Neural cell (in vitro differentiated cells): ENCODE data around the gene ZNF3. TPM values are rescaled to one million over a fixed set of nuclear protein-coding genes. Genes with fewer than 3 reads are reported as not detected.

Source experiments
- H2AFZ ChIP-seq: fragments of 200-600, 300-800 bp; sonication (generic), shearing (Covaris generic); 2 replicates; pipeline ENCODE4 v1.6.0; 2014; ENCODE audit warnings: low read depth, mild to moderate bottlenecking, antibody characterized with exemption, low read length, moderate library complexity
- H3F3A ChIP-seq: fragments of 200-600 bp; shearing (Covaris generic); 2 replicates; pipeline ENCODE4 v1.6.1; 2016; ENCODE audit warnings: mild to moderate bottlenecking, moderate library complexity, mixed read lengths, antibody characterized with exemption, low read length; ENCODE audit not compliant: insufficient read depth, poor library complexity, severe bottlenecking
- H3K27ac ChIP-seq: fragments of 200-600, 300-800 bp; sonication (generic), shearing (Covaris generic); 2 replicates; pipeline ENCODE4 v1.5.1; 2014; ENCODE audit warnings: mild to moderate bottlenecking, low read length, moderate library complexity
- H3K27me3 ChIP-seq: fragments of 300-800, 200-600 bp; sonication (generic), shearing (Covaris generic); 2 replicates; pipeline ENCODE4 v1.6.0; 2014; ENCODE audit warnings: mild to moderate bottlenecking, low read depth, low read length, moderate library complexity; ENCODE audit not compliant: insufficient read depth
- H3K36me3 ChIP-seq: fragments of 300-800, 200-600 bp; sonication (generic), shearing (Covaris generic); 2 replicates; pipeline ENCODE4 v1.5.1; 2014; ENCODE audit warnings: mild to moderate bottlenecking, antibody characterized with exemption, low read length, moderate library complexity; ENCODE audit not compliant: insufficient read depth
- H3K4me2 ChIP-seq: fragments of 300-800, 200-600 bp; sonication (generic), shearing (Covaris generic); 2 replicates; pipeline ENCODE4 v1.6.0; 2014; ENCODE audit warnings: mild to moderate bottlenecking, low read length
- H3K4me3 ChIP-seq: fragments of 300-800, 200-600 bp; sonication (generic), shearing (Covaris generic); 2 replicates; pipeline ENCODE4 v1.5.1; 2014; ENCODE audit warnings: mild to moderate bottlenecking, low read length, moderate library complexity
- H3K79me2 ChIP-seq: fragments of 200-600 bp; shearing (Covaris generic); replicated peaks from 2 replicates; pipeline ENCODE4 v1.6.0; 2014; ENCODE audit warnings: mild to moderate bottlenecking, low read length, moderate library complexity; ENCODE audit not compliant: insufficient read depth
- H3K9ac ChIP-seq: fragments of 300-800, 200-600 bp; sonication (generic), shearing (Covaris generic); 2 replicates; pipeline ENCODE4 v1.6.1; 2016; ENCODE audit warnings: mild to moderate bottlenecking, low read length, mixed read lengths
- H3K9me2 ChIP-seq: fragments of 200-600 bp; shearing (Covaris generic); 2 replicates; pipeline ENCODE4 v1.6.1; 2016; ENCODE audit warnings: mild to moderate bottlenecking, low read length, mixed read lengths; ENCODE audit not compliant: insufficient read depth
- H3K9me3 ChIP-seq: fragments of 200-600, 300-800 bp; sonication (generic), shearing (Covaris generic); 2 replicates; pipeline ENCODE4 v1.6.1; 2016; ENCODE audit warnings: mild to moderate bottlenecking, mixed run types, low read length, moderate library complexity, mixed read lengths
- H4K20me1 ChIP-seq: fragments of 200-600 bp; shearing (Covaris generic); 2 replicates; pipeline ENCODE4 v1.6.1; 2016; ENCODE audit warnings: mild to moderate bottlenecking, mixed run types; ENCODE audit not compliant: insufficient read depth
- EP300 ChIP-seq: fragments of 450-650 bp; conservative IDR thresholded peaks from 2 replicates; pipeline ENCODE4 v1.6.1; 2014; ENCODE audit warnings: antibody characterized with exemption, mild to moderate bottlenecking, moderate library complexity; ENCODE audit not compliant: poor library complexity, severe bottlenecking
- EZH2 ChIP-seq: fragments of 200-600, 300-800 bp; shearing (Covaris generic), sonication (generic); IDR thresholded peaks from 2 replicates; pipeline ENCODE4 v1.6.1; 2014; ENCODE audit warnings: antibody characterized with exemption, low read length, borderline replicate concordance, mild to moderate bottlenecking; ENCODE audit not compliant: insufficient read depth, poor library complexity, severe bottlenecking
- MXI1 ChIP-seq: fragments of 450-650 bp; conservative IDR thresholded peaks from 2 replicates; pipeline ENCODE4 v1.6.1; 2014; ENCODE audit warnings: antibody characterized with exemption, mild to moderate bottlenecking; ENCODE audit not compliant: poor library complexity, severe bottlenecking
- POLR2AphosphoS5 ChIP-seq: IDR thresholded peaks from 2 replicates; pipeline ENCODE4 v1.6.1; 2012
- RAD21 ChIP-seq: fragments of 450-650 bp; conservative IDR thresholded peaks from 2 replicates; pipeline ENCODE4 v1.6.1; 2014; ENCODE audit warnings: antibody characterized with exemption, mild to moderate bottlenecking, moderate library complexity
- REST ChIP-seq: IDR thresholded peaks from 2 replicates; pipeline ENCODE4 v1.6.1; 2012; ENCODE audit warnings: borderline replicate concordance
- SMC3 ChIP-seq: fragments of 450-650 bp; conservative IDR thresholded peaks from 2 replicates; pipeline ENCODE4 v1.6.1; 2014; ENCODE audit warnings: antibody characterized with exemption, mild to moderate bottlenecking, moderate library complexity; ENCODE audit not compliant: poor library complexity
- TAF1 ChIP-seq: IDR thresholded peaks from 2 replicates; pipeline ENCODE4 v1.6.1; 2012; ENCODE audit warnings: low read depth
- polyA plus RNA-seq: library from polyadenylated mRNA; depleted of rRNA; stranded (reverse); fragments of >200 nt; gene quantifications from 2 replicates; pipeline ENCODE4 v1.2.3, GENCODE V29; 2014
- TF ChIP-seq, protein P1 (sequence below): fragments of 450-650 bp; IDR thresholded peaks from 2 replicates; pipeline ENCODE4 v1.5.1; 2014; ENCODE audit warnings: antibody characterized with exemption, mild to moderate bottlenecking, moderate library complexity; ENCODE audit not compliant: poor library complexity, severe bottlenecking

Gene ZNF3
- polyA plus RNA-seq, 1 donor from 2014 or later, result 57.2 TPM

DNA sequence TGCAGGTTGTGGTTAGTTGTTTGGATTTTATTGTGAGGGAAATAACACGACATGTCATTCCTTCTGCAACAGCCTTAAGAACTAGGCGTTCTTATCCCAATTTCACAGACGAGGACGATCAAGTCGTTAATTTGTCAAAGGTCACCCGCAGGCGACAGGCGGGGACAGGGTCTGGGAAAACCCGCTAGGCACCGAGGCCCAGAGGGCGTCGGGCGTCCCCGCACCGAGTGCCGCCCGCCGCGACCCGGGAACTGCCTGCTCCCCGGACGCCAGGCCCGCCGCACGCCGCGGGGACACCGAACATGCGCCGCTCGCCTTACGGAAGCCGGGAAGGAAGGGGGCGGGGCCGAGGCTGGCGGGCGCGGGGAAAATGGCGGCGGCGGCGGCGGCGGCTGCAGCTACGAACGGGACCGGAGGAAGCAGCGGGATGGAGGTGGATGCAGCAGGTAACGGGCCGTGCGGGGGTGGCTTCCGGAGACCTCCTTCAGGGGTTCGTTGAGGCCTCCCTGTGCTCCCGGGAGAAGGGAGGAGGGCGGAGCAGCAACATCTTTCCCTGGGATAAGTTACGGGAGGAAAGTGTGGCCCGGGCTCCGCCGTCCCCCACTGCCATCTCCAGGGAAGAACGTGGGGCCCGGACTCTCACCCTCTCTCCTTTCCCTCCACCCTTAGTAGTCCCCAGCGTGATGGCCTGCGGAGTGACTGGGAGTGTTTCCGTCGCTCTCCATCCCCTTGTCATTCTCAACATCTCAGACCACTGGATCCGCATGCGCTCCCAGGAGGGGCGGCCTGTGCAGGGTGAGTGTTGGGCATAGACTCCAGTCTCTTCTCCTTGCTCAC lies 7.3 kb upstream of the ZNF3 start, which contains the start of gene COPS6:
Gene COPS6 (plus strand): TSS at position 349 of the 837 bp plus-strand sequence. CDS start 22 bp downstream, at position 371.
- peak within 1 kb of the TSS; percentile 54 for H2AFZ ChIP-seq
- H3K36me3 ChIP-seq, result no peaks in the 10 kb centered on the region
- no peaks in the 10 kb centered on the region for H3K9me3 ChIP-seq
- no peak for TF ChIP-seq RAD21
- TF ChIP-seq, protein P1, sequence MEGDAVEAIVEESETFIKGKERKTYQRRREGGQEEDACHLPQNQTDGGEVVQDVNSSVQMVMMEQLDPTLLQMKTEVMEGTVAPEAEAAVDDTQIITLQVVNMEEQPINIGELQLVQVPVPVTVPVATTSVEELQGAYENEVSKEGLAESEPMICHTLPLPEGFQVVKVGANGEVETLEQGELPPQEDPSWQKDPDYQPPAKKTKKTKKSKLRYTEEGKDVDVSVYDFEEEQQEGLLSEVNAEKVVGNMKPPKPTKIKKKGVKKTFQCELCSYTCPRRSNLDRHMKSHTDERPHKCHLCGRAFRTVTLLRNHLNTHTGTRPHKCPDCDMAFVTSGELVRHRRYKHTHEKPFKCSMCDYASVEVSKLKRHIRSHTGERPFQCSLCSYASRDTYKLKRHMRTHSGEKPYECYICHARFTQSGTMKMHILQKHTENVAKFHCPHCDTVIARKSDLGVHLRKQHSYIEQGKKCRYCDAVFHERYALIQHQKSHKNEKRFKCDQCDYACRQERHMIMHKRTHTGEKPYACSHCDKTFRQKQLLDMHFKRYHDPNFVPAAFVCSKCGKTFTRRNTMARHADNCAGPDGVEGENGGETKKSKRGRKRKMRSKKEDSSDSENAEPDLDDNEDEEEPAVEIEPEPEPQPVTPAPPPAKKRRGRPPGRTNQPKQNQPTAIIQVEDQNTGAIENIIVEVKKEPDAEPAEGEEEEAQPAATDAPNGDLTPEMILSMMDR, result no peak
- TF ChIP-seq EP300, result peak; percentile 57
- TF ChIP-seq MXI1, result peak; percentile 95
- TF ChIP-seq SMC3, result peak; percentile 24
- no peak for TF ChIP-seq EZH2
- peak; percentile 78 for TF ChIP-seq REST
- TF ChIP-seq POLR2AphosphoS5, result peak; percentile 92
- TF ChIP-seq TAF1, result peak; percentile 95
- no peaks in the 10 kb centered on the region for H4K20me1 ChIP-seq
- H3K79me2 ChIP-seq, result peaks cover 4% of the 10 kb centered on the region
- peak within 1 kb of the TSS; percentile 66 for H3K4me2 ChIP-seq
- peak within 1 kb of the TSS; percentile 83 for H3K27ac ChIP-seq
- no peaks in the 10 kb centered on the region for H3K27me3 ChIP-seq
- no peaks in the 10 kb centered on the region for H3K9me2 ChIP-seq
- no peaks in the 10 kb centered on the region for H3F3A ChIP-seq
- H3K9ac ChIP-seq, result peak within 1 kb of the TSS; percentile 82
- peak within 1 kb of the TSS; percentile 90 for H3K4me3 ChIP-seq

GRCh38 chr7:100088095-100088620 lies 6.6 kb upstream of the ZNF3 start:
- Histone ChIP-seq H3K9me2 (no peaks in the 10 kb centered on the region), H3K79me2 (peaks cover 4% of the 10 kb centered on the region), H2AFZ (peak overlapping the region; percentile 54), H3K36me3 (no peaks in the 10 kb centered on the region), H3K4me3 (peak overlapping the region; percentile 90), H3K27ac (peak overlapping the region; percentile 83), H3K27me3 (no peaks in the 10 kb centered on the region), H4K20me1 (no peaks in the 10 kb centered on the region), H3F3A (no peaks in the 10 kb centered on the region), H3K4me2 (peak overlapping the region; percentile 66), H3K9me3 (no peaks in the 10 kb centered on the region), H3K9ac (peak overlapping the region; percentile 82)
- TF ChIP-seq, protein P1, result no peak
- TF ChIP-seq RAD21, result no peak
